ENCODE results near the gene ZXDC. TPM values are rescaled to one million over a fixed set of nuclear protein-coding genes. Genes with fewer than 3 reads are reported as not detected.

Gene ZXDC
- total RNA-seq, 2 donors from 2014 or later: 27.8 to 32.8 TPM

GRCh38 chr3:126447456-126448106 is 28.1 kb downstream of the ZXDC start:
- Mint-ChIP-seq H3K4me1 (ENCODE audit: low read depth) (peaks cover 5% of the 10 kb centered on the region), H3K36me3 (ENCODE audit: insufficient read depth in 2 of 2) (peaks cover 0 to 9% of the 10 kb centered on the region in 2 donors), H3K4me3 (no peak overlapping the region), H3K27me3 (ENCODE audit: low read depth) (no peaks in the 10 kb centered on the region), H3K27ac (peak overlapping the region; percentile 42), H3K9me3 (no peaks in the 10 kb centered on the region)
- DNase-seq (no peak), ATAC-seq (replicated peaks in 1 of 2) (no peak)

GRCh38 chr3:126446791-126447190 is 28.9 kb downstream of the ZXDC start:
- Mint-ChIP-seq H3K27me3 (ENCODE audit: low read depth) (no peaks in the 10 kb centered on the region), H3K27ac (peak overlapping the region; percentile 20), H3K4me3 (no peak overlapping the region), H3K36me3 (ENCODE audit: insufficient read depth in 2 of 2) (peaks cover 0 to 6% of the 10 kb centered on the region in 2 donors), H3K9me3 (no peaks in the 10 kb centered on the region), H3K4me1 (ENCODE audit: low read depth) (peaks cover 5% of the 10 kb centered on the region)
- DNase-seq (no peak), ATAC-seq (replicated peaks in 1 of 2) (no peak)

- Mint-ChIP-seq H3K4me3 (no peak overlapping the region), H3K27ac (no peak overlapping the region), H3K9me3 (no peaks in the 10 kb centered on the region), H3K36me3 (ENCODE audit: insufficient read depth in 2 of 2) (peaks cover 0 to 3% of the 10 kb centered on the region in 2 donors), H3K27me3 (ENCODE audit: low read depth) (no peaks in the 10 kb centered on the region), H3K4me1 (ENCODE audit: low read depth) (peaks cover 5% of the 10 kb centered on the region)
- ATAC-seq (replicated peaks in 1 of 2): no peak
- DNase-seq: no peak
Observed at GRCh38 chr3:126446301-126446700, 29.4 kb downstream of the ZXDC start.

- DNase-seq (no peak), ATAC-seq (replicated peaks in 1 of 2) (no peak)
- Mint-ChIP-seq H3K9me3 (no peaks in the 10 kb centered on the region), H3K36me3 (ENCODE audit: insufficient read depth in 2 of 2) (peaks cover 0 to 2% of the 10 kb centered on the region in 2 donors), H3K4me3 (no peak overlapping the region), H3K27ac (no peak overlapping the region), H3K4me1 (ENCODE audit: low read depth) (no peaks in the 10 kb centered on the region), H3K27me3 (ENCODE audit: low read depth) (no peaks in the 10 kb centered on the region)
Observed at GRCh38 chr3:126445506-126445905, 30.2 kb downstream of the ZXDC start.

GRCh38 chr3:126442856-126443242 is 32.8 kb downstream of the ZXDC start:
- Mint-ChIP-seq H3K36me3 (ENCODE audit: insufficient read depth in 2 of 2) (peaks cover 0 to 2% of the 10 kb centered on the region in 2 donors), H3K4me3 (no peak overlapping the region), H3K4me1 (ENCODE audit: low read depth) (no peaks in the 10 kb centered on the region), H3K27ac (no peak overlapping the region), H3K27me3 (ENCODE audit: low read depth) (no peaks in the 10 kb centered on the region), H3K9me3 (no peaks in the 10 kb centered on the region)
- DNase-seq (no peak), ATAC-seq (replicated peaks in 1 of 2) (no peak)

DNA sequence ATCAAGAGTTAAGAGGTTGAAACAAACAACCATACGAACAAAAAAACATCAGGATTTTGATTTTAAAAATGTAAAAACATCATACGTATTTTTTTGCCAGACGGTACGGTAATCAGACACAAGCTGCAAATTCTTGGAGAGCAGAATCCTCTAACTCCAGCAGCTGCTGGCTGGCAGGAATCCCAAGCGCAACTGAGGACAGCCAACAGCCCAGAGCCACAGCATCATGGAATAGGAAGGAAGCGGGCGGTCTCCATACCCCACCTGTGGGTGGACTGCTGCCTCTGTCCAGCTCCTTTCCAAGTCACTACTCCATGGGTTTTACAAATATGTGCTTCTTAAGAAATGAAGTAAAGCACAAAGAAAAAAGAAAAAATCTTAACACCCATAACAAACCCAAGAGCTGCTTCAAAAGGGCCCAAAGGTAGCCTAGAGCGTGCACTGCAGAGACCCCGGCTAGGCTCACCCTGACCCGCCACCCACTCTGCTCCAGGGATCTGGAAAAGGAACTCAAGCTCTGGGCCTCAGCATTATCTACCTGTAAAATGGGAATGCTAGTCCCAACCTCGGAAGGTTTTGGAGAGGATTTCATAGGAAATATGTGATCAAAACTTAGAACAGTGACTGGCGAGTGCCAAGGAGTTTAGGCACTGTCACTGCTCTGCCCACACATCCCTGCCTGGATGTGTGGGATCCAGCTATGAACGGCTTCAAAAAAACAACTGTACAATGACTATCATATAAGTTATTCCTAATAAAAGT is 33.4 kb downstream of the ZXDC start:
- DNase-seq: no peak
- Mint-ChIP-seq H3K27me3 (ENCODE audit: low read depth) (no peaks in the 10 kb centered on the region), H3K9me3 (no peaks in the 10 kb centered on the region), H3K27ac (no peak overlapping the region), H3K4me1 (ENCODE audit: low read depth) (no peaks in the 10 kb centered on the region), H3K36me3 (ENCODE audit: insufficient read depth in 2 of 2) (peaks cover 0 to 2% of the 10 kb centered on the region in 2 donors), H3K4me3 (no peak overlapping the region)
- no peak for ATAC-seq (replicated peaks in 1 of 2)

GRCh38 chr3:126441256-126441880 is 34.3 kb downstream of the ZXDC start:
- Mint-ChIP-seq H3K27ac (no peak overlapping the region), H3K9me3 (no peaks in the 10 kb centered on the region), H3K36me3 (ENCODE audit: insufficient read depth in 2 of 2) (peaks cover 0 to 2% of the 10 kb centered on the region in 2 donors), H3K4me1 (ENCODE audit: low read depth) (no peaks in the 10 kb centered on the region), H3K4me3 (no peak overlapping the region), H3K27me3 (ENCODE audit: low read depth) (no peaks in the 10 kb centered on the region)
- ATAC-seq (replicated peaks in 1 of 2): no peak
- no peak for DNase-seq

GRCh38 chr3:126440709-126440995 is 35.0 kb downstream of the ZXDC start:
- no peaks in the 10 kb centered on the region for H3K4me1 Mint-ChIP-seq (ENCODE audit: low read depth)

GRCh38 chr3:126439968-126440708 is 35.6 kb downstream of the ZXDC start:
- Mint-ChIP-seq H3K4me3 (no peak overlapping the region), H3K27ac (no peak overlapping the region), H3K4me1 (ENCODE audit: low read depth) (no peaks in the 10 kb centered on the region), H3K36me3 (ENCODE audit: insufficient read depth in 2 of 2) (peaks cover 0 to 2% of the 10 kb centered on the region in 2 donors), H3K9me3 (no peaks in the 10 kb centered on the region), H3K27me3 (ENCODE audit: low read depth) (no peaks in the 10 kb centered on the region)
- DNase-seq (no peak), ATAC-seq (replicated peaks in 1 of 2) (no peak)

More at GRCh38 chr3:126440709-126440995, 35.0 kb downstream of the ZXDC start:
- Mint-ChIP-seq H3K27me3 (ENCODE audit: low read depth) (no peaks in the 10 kb centered on the region), H3K36me3 (ENCODE audit: insufficient read depth in 2 of 2) (peaks cover 0 to 2% of the 10 kb centered on the region in 2 donors), H3K4me3 (no peak overlapping the region), H3K9me3 (no peaks in the 10 kb centered on the region), H3K27ac (no peak overlapping the region)
- no peak for DNase-seq
- ATAC-seq (replicated peaks in 1 of 2): no peak

DNA sequence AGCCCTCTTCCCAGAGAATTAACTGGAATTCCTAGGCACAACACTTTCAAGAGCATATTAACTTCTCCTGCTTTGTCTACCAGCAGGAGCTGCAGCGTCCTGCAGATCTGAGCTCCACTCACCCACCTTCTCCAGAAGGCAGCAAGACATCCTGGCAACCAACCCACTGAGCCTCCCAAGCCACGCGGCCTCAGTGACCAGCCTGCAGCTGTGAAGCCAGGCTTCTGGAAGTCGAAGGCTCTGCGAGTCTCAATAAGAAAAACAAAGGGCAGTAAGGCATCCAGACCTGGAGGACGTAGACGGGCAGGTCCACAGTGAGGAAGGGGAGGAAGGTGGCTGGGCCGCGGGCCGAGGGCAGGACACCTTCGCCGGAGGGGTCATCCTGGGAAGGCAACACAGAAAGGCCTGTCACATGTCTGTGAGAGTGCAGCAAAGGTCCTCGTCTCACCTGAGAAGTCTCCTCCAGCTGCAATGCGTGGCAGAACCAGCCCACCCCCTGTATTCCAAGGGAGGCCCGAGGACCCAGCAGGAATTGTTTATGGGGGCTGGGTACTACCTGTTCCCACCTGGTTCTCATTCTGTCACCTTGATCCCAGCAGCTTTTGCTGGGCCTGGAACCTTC is 36.2 kb downstream of the ZXDC start:
- H3K4me3 Mint-ChIP-seq: no peak overlapping the region
- H3K27ac Mint-ChIP-seq: no peak overlapping the region
- no peak for ATAC-seq (replicated peaks in 1 of 2)
- no peaks in the 10 kb centered on the region for H3K4me1 Mint-ChIP-seq (ENCODE audit: low read depth)
- no peak for DNase-seq
- H3K36me3 Mint-ChIP-seq (ENCODE audit: insufficient read depth in 2 of 2): peaks cover 0 to 2% of the 10 kb centered on the region in 2 donors
- H3K27me3 Mint-ChIP-seq (ENCODE audit: low read depth): no peaks in the 10 kb centered on the region
- H3K9me3 Mint-ChIP-seq: no peaks in the 10 kb centered on the region

GRCh38 chr3:126438746-126439145 is 36.9 kb downstream of the ZXDC start:
- H3K4me3 Mint-ChIP-seq: no peak overlapping the region
- no peaks in the 10 kb centered on the region for H3K27me3 Mint-ChIP-seq (ENCODE audit: low read depth)
- H3K27ac Mint-ChIP-seq: no peak overlapping the region
- H3K36me3 Mint-ChIP-seq (ENCODE audit: insufficient read depth in 2 of 2): peaks cover 0 to 2% of the 10 kb centered on the region in 2 donors
- ATAC-seq (replicated peaks in 1 of 2): no peak
- no peaks in the 10 kb centered on the region for H3K4me1 Mint-ChIP-seq (ENCODE audit: low read depth)
- H3K9me3 Mint-ChIP-seq: no peaks in the 10 kb centered on the region
- DNase-seq: no peak

- no peak for DNase-seq
- peaks cover 0 to 2% of the 10 kb centered on the region in 2 donors for H3K36me3 Mint-ChIP-seq (ENCODE audit: insufficient read depth in 2 of 2)
- ATAC-seq (replicated peaks in 1 of 2): no peak
- no peaks in the 10 kb centered on the region for H3K4me1 Mint-ChIP-seq (ENCODE audit: low read depth)
- no peak overlapping the region for H3K4me3 Mint-ChIP-seq
- H3K27me3 Mint-ChIP-seq (ENCODE audit: low read depth): no peaks in the 10 kb centered on the region
- no peak overlapping the region for H3K27ac Mint-ChIP-seq
- H3K9me3 Mint-ChIP-seq: no peaks in the 10 kb centered on the region
Observed at GRCh38 chr3:126438186-126438585, 37.5 kb downstream of the ZXDC start.

Data from activated T-cell treated with anti-CD3 and anti-CD28 coated beads, Interleukin-2, amount 50 U/mL, for 72 hours (primary cell).